Measurements from ENCODE around the gene GSDME.

Gene GSDME

GRCh38 chr7:24706211-24707170, 50.8 kb downstream of the GSDME start:
- Histone ChIP-seq H3K4me1 (ENCODE audit: insufficient read depth, low read length) (peaks cover 9% of the 10 kb centered on the region; the same call in 1 of the 2 replicates), H3K9ac (ENCODE audit: low read depth, low read length) (no peak overlapping the region), H3K27ac (ENCODE audit: low read length) (no peak overlapping the region), H3K4me3 (ENCODE audit: low read length) (no peak overlapping the region), H3K27me3 (ENCODE audit: insufficient read depth, low read length) (no peaks in the 10 kb centered on the region), H3K36me3 (ENCODE audit: insufficient read depth, low read depth, low read length) (no peaks in the 10 kb centered on the region), H3K9me3 (ENCODE audit: insufficient read depth, low read depth, low read length) (no peaks in the 10 kb centered on the region)

GRCh38 chr7:24705461-24705954, 51.8 kb downstream of the GSDME start:
- H3K36me3 ChIP-seq (ENCODE audit: insufficient read depth, low read depth, low read length), result no peaks in the 10 kb centered on the region
- H3K27me3 ChIP-seq (ENCODE audit: insufficient read depth, low read length), result no peaks in the 10 kb centered on the region
- no peak overlapping the region for H3K4me3 ChIP-seq (ENCODE audit: low read length)
- no peak overlapping the region for H3K9ac ChIP-seq (ENCODE audit: low read depth, low read length)
- no peak overlapping the region for H3K27ac ChIP-seq (ENCODE audit: low read length)
- H3K9me3 ChIP-seq (ENCODE audit: insufficient read depth, low read depth, low read length), result no peaks in the 10 kb centered on the region
- peaks cover 16% of the 10 kb centered on the region; the same call in 1 of the 2 replicates for H3K4me1 ChIP-seq (ENCODE audit: insufficient read depth, low read length)

GRCh38 chr7:24704311-24704710, 53.0 kb downstream of the GSDME start:
- H3K4me3 ChIP-seq (ENCODE audit: low read length), result no peak overlapping the region
- no peak overlapping the region for H3K27ac ChIP-seq (ENCODE audit: low read length)
- H3K36me3 ChIP-seq (ENCODE audit: insufficient read depth, low read depth, low read length), result no peaks in the 10 kb centered on the region
- H3K4me1 ChIP-seq (ENCODE audit: insufficient read depth, low read length), result peaks cover 17% of the 10 kb centered on the region; the same call in 1 of the 2 replicates
- no peaks in the 10 kb centered on the region for H3K9me3 ChIP-seq (ENCODE audit: insufficient read depth, low read depth, low read length)
- no peak overlapping the region for H3K9ac ChIP-seq (ENCODE audit: low read depth, low read length)
- H3K27me3 ChIP-seq (ENCODE audit: insufficient read depth, low read length), result no peaks in the 10 kb centered on the region

GRCh38 chr7:24703296-24703695, 54.0 kb downstream of the GSDME start:
- H3K9me3 ChIP-seq (ENCODE audit: insufficient read depth, low read depth, low read length), result no peaks in the 10 kb centered on the region
- no peak overlapping the region for H3K4me3 ChIP-seq (ENCODE audit: low read length)
- 0 out of 2 replicates have a peak, but pooled peaks cover 4% of the 10 kb centered on the region for H3K36me3 ChIP-seq (ENCODE audit: insufficient read depth, low read depth, low read length)
- no peak overlapping the region for H3K9ac ChIP-seq (ENCODE audit: low read depth, low read length)
- no peak overlapping the region for H3K27ac ChIP-seq (ENCODE audit: low read length)
- no peaks in the 10 kb centered on the region for H3K27me3 ChIP-seq (ENCODE audit: insufficient read depth, low read length)
- H3K4me1 ChIP-seq (ENCODE audit: insufficient read depth, low read length), result peaks cover 17% of the 10 kb centered on the region; the same call in 1 of the 2 replicates

- Histone ChIP-seq H3K9ac (ENCODE audit: low read depth, low read length) (no peak overlapping the region), H3K9me3 (ENCODE audit: insufficient read depth, low read depth, low read length) (no peaks in the 10 kb centered on the region), H3K36me3 (ENCODE audit: insufficient read depth, low read depth, low read length) (0 out of 2 replicates have a peak, but pooled peaks cover 4% of the 10 kb centered on the region), H3K4me3 (ENCODE audit: low read length) (no peak overlapping the region), H3K4me1 (ENCODE audit: insufficient read depth, low read length) (peaks cover 17% of the 10 kb centered on the region; the same call in 1 of the 2 replicates), H3K27ac (ENCODE audit: low read length) (no peak overlapping the region), H3K27me3 (ENCODE audit: insufficient read depth, low read length) (no peaks in the 10 kb centered on the region)
Measured at GRCh38 chr7:24702755-24703154, 54.5 kb downstream of the GSDME start.

- Histone ChIP-seq H3K9me3 (ENCODE audit: insufficient read depth, low read depth, low read length) (no peaks in the 10 kb centered on the region), H3K9ac (ENCODE audit: low read depth, low read length) (no peak overlapping the region), H3K4me1 (ENCODE audit: insufficient read depth, low read length) (peaks cover 17% of the 10 kb centered on the region; the same call in 1 of the 2 replicates), H3K36me3 (ENCODE audit: insufficient read depth, low read depth, low read length) (0 out of 2 replicates have a peak, but pooled peaks cover 4% of the 10 kb centered on the region), H3K27me3 (ENCODE audit: insufficient read depth, low read length) (no peaks in the 10 kb centered on the region), H3K4me3 (ENCODE audit: low read length) (no peak overlapping the region), H3K27ac (ENCODE audit: low read length) (no peak overlapping the region)
Measured at GRCh38 chr7:24701261-24702235, 55.7 kb downstream of the GSDME start.

GRCh38 chr7:24700521-24701260, 56.6 kb downstream of the GSDME start:
- Histone ChIP-seq H3K27me3 (ENCODE audit: insufficient read depth, low read length) (no peaks in the 10 kb centered on the region), H3K9ac (ENCODE audit: low read depth, low read length) (no peak overlapping the region), H3K27ac (ENCODE audit: low read length) (no peak overlapping the region), H3K9me3 (ENCODE audit: insufficient read depth, low read depth, low read length) (no peaks in the 10 kb centered on the region), H3K36me3 (ENCODE audit: insufficient read depth, low read depth, low read length) (0 out of 2 replicates have a peak, but pooled peaks cover 4% of the 10 kb centered on the region), H3K4me1 (ENCODE audit: insufficient read depth, low read length) (peaks cover 17% of the 10 kb centered on the region; the same call in 1 of the 2 replicates), H3K4me3 (ENCODE audit: low read length) (no peak overlapping the region)

- H3K27ac ChIP-seq (ENCODE audit: low read length), result no peak overlapping the region
- no peaks in the 10 kb centered on the region for H3K27me3 ChIP-seq (ENCODE audit: insufficient read depth, low read length)
- H3K4me1 ChIP-seq (ENCODE audit: insufficient read depth, low read length), result peaks cover 17% of the 10 kb centered on the region; the same call in 1 of the 2 replicates
- no peaks in the 10 kb centered on the region for H3K9me3 ChIP-seq (ENCODE audit: insufficient read depth, low read depth, low read length)
- peaks cover 8% of the 10 kb centered on the region; the same call in 1 of the 2 replicates for H3K36me3 ChIP-seq (ENCODE audit: insufficient read depth, low read depth, low read length)
- H3K9ac ChIP-seq (ENCODE audit: low read depth, low read length), result no peak overlapping the region
- H3K4me3 ChIP-seq (ENCODE audit: low read length), result no peak overlapping the region
Measured at GRCh38 chr7:24698531-24699266, 58.6 kb downstream of the GSDME start.

- Histone ChIP-seq H3K36me3 (ENCODE audit: insufficient read depth, low read depth, low read length) (peaks cover 8% of the 10 kb centered on the region; the same call in 1 of the 2 replicates), H3K4me1 (ENCODE audit: insufficient read depth, low read length) (peaks cover 13% of the 10 kb centered on the region; the same call in 1 of the 2 replicates), H3K9ac (ENCODE audit: low read depth, low read length) (no peak overlapping the region), H3K27me3 (ENCODE audit: insufficient read depth, low read length) (no peaks in the 10 kb centered on the region), H3K27ac (ENCODE audit: low read length) (no peak overlapping the region), H3K9me3 (ENCODE audit: insufficient read depth, low read depth, low read length) (no peaks in the 10 kb centered on the region), H3K4me3 (ENCODE audit: low read length) (no peak overlapping the region)
Measured at GRCh38 chr7:24697416-24697815, 59.8 kb downstream of the GSDME start.

GRCh38 chr7:24692592-24692991, 64.7 kb downstream of the GSDME start:
- Histone ChIP-seq H3K27ac (ENCODE audit: low read length) (no peak overlapping the region), H3K36me3 (ENCODE audit: insufficient read depth, low read depth, low read length) (peaks cover 21% of the 10 kb centered on the region; the same call in 1 of the 2 replicates), H3K9me3 (ENCODE audit: insufficient read depth, low read depth, low read length) (no peaks in the 10 kb centered on the region), H3K4me3 (ENCODE audit: low read length) (no peak overlapping the region), H3K27me3 (ENCODE audit: insufficient read depth, low read length) (no peaks in the 10 kb centered on the region), H3K9ac (ENCODE audit: low read depth, low read length) (no peak overlapping the region), H3K4me1 (ENCODE audit: insufficient read depth, low read length) (no peaks in the 10 kb centered on the region)
